Measurements from ENCODE around the gene RYR1. TPM values are rescaled to one million over a fixed set of nuclear protein-coding genes. Genes with fewer than 3 reads are reported as not detected.
"Not testable (repeated sequence)": the region's sequence is repeated elsewhere in the genome, so short reads cannot be mapped to it uniquely, and the experiment has no call there.

RYR1 gene
- total and polyA plus RNA-seq, 2 of the 13 experiments (the other 11 are each of a cell fraction or from before 2014, with no cell fraction given), result 0.03 TPM; not detected in 1

DNA sequence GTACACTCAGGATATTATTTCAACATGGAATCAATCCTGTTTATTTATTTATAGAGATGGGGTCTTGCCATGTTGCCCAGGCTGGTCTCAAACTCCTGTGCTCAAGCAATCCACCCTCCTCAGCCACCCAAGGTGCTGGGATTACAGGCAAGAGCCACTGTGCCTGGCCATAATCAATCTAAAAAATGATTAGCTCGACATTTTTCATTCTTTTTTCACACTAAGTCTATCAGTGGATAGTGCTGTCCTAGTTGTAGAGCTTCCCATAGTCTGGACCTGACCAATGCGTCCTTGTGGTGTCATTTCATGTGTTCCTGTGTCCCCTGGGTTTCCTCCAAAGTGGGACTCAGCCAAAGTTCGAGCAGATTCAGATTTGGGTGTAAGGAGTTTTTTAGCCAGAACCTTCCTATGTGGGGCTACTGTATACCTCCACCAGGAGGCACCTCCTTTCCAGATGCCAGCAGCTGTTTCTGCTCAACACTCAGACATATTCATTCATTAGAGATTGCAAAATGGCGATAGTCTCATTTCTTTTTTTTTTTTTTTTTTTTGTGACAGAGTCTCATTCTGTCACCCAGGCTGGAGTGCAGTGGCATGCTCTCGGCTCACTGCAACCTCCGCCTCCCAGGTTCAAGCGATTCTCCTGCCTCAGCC lies 123.2 kb downstream of the RYR1 start:
- no peak overlapping the region for H3K4me2 ChIP-seq (ENCODE audit: low read depth, low read length)
- no peaks in the 10 kb centered on the region for H3K79me2 ChIP-seq (ENCODE audit: insufficient read depth, low read length)
- no peaks in the 10 kb centered on the region for H4K20me1 ChIP-seq (ENCODE audit: insufficient read depth, low read length)
- no peaks in the 10 kb centered on the region for H3K4me1 ChIP-seq (ENCODE audit: insufficient read depth, low read length)
- no peaks in the 10 kb centered on the region for H3K9me3 ChIP-seq (ENCODE audit: low read length)
- DNase-seq (ENCODE audit: low spot score) (no peak), ATAC-seq (peak; percentile 47; the same call in 1 of the 3 replicates), FAIRE-seq (no peak)
- no peaks in the 10 kb centered on the region for H3K36me3 ChIP-seq (replicated peaks in 1 of 2; ENCODE audit: control insufficient read depth in 1 of 2, insufficient read depth in 2 of 2, low read length in 2 of 2)
- intact Hi-C loops (cut with micrococcal nuclease; ENCODE audit: unreplicated experiment) (no loop called here), in situ Hi-C loops (cut with HindIII; ENCODE audit: extremely low pct_ligation_motif_present, low pct_unique_long_range_greater_than_20kb) (no loop called here)
- no peak overlapping the region for H3K4me3 ChIP-seq (replicated peaks in 1 of 3; ENCODE audit: insufficient read depth in 1 of 3, low read depth in 2 of 3, low read length in 3 of 3)
- POLR2A ChIA-PET, result no interaction called here
- H2AFZ ChIP-seq (ENCODE audit: low read length), result no peak overlapping the region
- no peak overlapping the region for H3K9ac ChIP-seq (ENCODE audit: insufficient read depth, low read depth, low read length)
- peaks cover 0 to under 1% of the 10 kb centered on the region in 2 experiments; a peak in 1 of 5 replicates for H3K27me3 ChIP-seq (ENCODE audit: control insufficient read depth in 1 of 2, insufficient read depth in 2 of 2, low read length in 2 of 2)
- CTCF ChIA-PET (ENCODE audit: low intra/inter-chr PET ratio, low total read pairs), result no interaction called here
- 28% methylated on average over 7 of the region's 7 CpGs for WGBS (ENCODE audit: low lambda C conversion rate)
- peak; percentile 83 for TF ChIP-seq MAFF (IDR thresholded peaks at IDR 0.05; ENCODE audit: low read depth, low read length)
- TF ChIP-seq STAG1 (CRISPR knock-in tag; IDR thresholded peaks at IDR 0.05), result peak; percentile 21; the same call in 1 of the 2 replicates
- TF ChIP-seq SMC3 (IDR thresholded peaks at IDR 0.05; ENCODE audit: low read length), result peak; percentile 5; the same call in 1 of the 2 replicates
- TF ChIP-seq KMT2A (CRISPR knock-in tag; IDR thresholded peaks at IDR 0.05), result no peak
- TF ChIP-seq MAFK (conservative IDR thresholded peaks at IDR 0.05 in 1 of 2, IDR thresholded peaks at IDR 0.05 in 1 of 2; ENCODE audit: low read length in 2 of 2), result peak; percentile 84 to 89
- TF ChIP-seq MYPOP (CRISPR knock-in tag; IDR thresholded peaks at IDR 0.05), result no peak
- no TSS peak for BruUV-seq (replicated peaks)
- no peak overlapping the region for H3K27ac ChIP-seq (ENCODE audit: extremely low read length, insufficient read depth, low read length)

DNA sequence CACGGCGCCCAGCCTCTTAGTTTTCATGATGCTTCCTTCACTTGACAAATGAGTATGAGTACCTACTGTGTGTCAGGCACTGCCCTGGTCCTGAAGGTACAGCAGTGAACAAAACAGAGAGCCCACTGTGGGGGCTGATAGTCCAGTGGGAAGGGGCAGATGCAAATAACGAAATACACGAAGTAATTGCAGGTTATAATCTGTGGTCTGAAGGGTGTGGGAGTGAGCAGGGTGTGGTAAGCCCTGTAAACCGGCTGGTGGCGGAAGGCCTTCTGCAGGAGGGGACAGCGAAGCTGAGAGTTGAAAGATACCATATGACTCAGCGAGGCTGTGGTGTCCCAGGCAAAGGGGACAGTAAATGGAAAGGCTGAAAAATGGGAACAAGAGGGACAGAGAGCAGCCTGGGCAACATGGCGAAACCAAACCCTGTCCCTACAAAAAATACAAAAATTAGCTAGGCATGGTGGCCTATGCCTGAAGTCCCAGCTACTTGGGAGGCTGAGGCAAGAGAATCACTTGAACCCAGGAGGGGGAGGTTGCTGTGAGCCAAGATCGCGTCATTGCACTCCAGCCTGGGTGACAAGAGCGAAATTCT lies 123.8 kb downstream of the RYR1 start:
- intact Hi-C loops (cut with micrococcal nuclease; ENCODE audit: unreplicated experiment), result no loop called here
- Histone ChIP-seq H3K27ac (ENCODE audit: extremely low read length, insufficient read depth, low read length) (no peak overlapping the region), H3K4me2 (ENCODE audit: low read depth, low read length) (no peak overlapping the region), H2AFZ (ENCODE audit: low read length) (no peak overlapping the region), H3K4me1 (ENCODE audit: insufficient read depth, low read length) (no peaks in the 10 kb centered on the region), H3K27me3 (ENCODE audit: control insufficient read depth in 1 of 2, insufficient read depth in 2 of 2, low read length in 2 of 2) (no peaks in the 10 kb centered on the region; a peak in 1 of 5 replicates), H3K36me3 (replicated peaks in 1 of 2; ENCODE audit: control insufficient read depth in 1 of 2, insufficient read depth in 2 of 2, low read length in 2 of 2) (no peaks in the 10 kb centered on the region), H3K4me3 (replicated peaks in 1 of 3; ENCODE audit: insufficient read depth in 1 of 3, low read depth in 2 of 3, low read length in 3 of 3) (no peak overlapping the region), H3K79me2 (ENCODE audit: insufficient read depth, low read length) (no peaks in the 10 kb centered on the region), H3K9ac (ENCODE audit: insufficient read depth, low read depth, low read length) (no peak overlapping the region), H4K20me1 (ENCODE audit: insufficient read depth, low read length) (no peaks in the 10 kb centered on the region), H3K9me3 (ENCODE audit: low read length) (no peaks in the 10 kb centered on the region)
- CTCF ChIA-PET (ENCODE audit: low intra/inter-chr PET ratio, low total read pairs), result no interaction called here
- DNase-seq (ENCODE audit: low spot score) (no peak), ATAC-seq (peak; percentile 63), FAIRE-seq (no peak)
- no TSS peak for BruUV-seq (replicated peaks)
- POLR2A ChIA-PET, result no interaction called here
- WGBS (ENCODE audit: low lambda C conversion rate), result 33% methylated on average over 12 of the region's 12 CpGs
- in situ Hi-C loops (cut with HindIII; ENCODE audit: extremely low pct_ligation_motif_present, low pct_unique_long_range_greater_than_20kb), result no loop called here
- TF ChIP-seq DNMT3B (CRISPR knock-in tag; conservative IDR thresholded peaks at IDR 0.05) (no peak), ZNF235 (CRISPR knock-in tag; IDR thresholded peaks at IDR 0.05; ENCODE audit: borderline replicate concordance) (no peak), ZFAT (CRISPR knock-in tag; conservative IDR thresholded peaks at IDR 0.05) (no peak), ZBTB7A (CRISPR knock-in tag; IDR thresholded peaks at IDR 0.05) (no peak), NCOR1 (IDR thresholded peaks at IDR 0.05; ENCODE audit: borderline replicate concordance, low read length) (no peak)

GRCh38 chr19:38558933-38559332 lies 125.4 kb downstream of the RYR1 start:
- intact Hi-C loops (cut with micrococcal nuclease; ENCODE audit: unreplicated experiment); BruUV-seq (replicated peaks); H4K20me1 ChIP-seq (ENCODE audit: insufficient read depth, low read length); H3K27ac ChIP-seq (ENCODE audit: extremely low read length, insufficient read depth, low read length); FAIRE-seq; H3K4me1 ChIP-seq (ENCODE audit: insufficient read depth, low read length); in situ Hi-C loops (cut with HindIII; ENCODE audit: extremely low pct_ligation_motif_present, low pct_unique_long_range_greater_than_20kb); DNase-seq (ENCODE audit: low spot score); H3K4me3 ChIP-seq (replicated peaks in 1 of 3; ENCODE audit: insufficient read depth in 1 of 3, low read depth in 2 of 3, low read length in 3 of 3); H3K36me3 ChIP-seq (replicated peaks in 1 of 2; ENCODE audit: control insufficient read depth in 1 of 2, insufficient read depth in 2 of 2, low read length in 2 of 2); H3K4me2 ChIP-seq (ENCODE audit: low read depth, low read length); H3K9me3 ChIP-seq (ENCODE audit: low read length); CTCF ChIA-PET (ENCODE audit: low intra/inter-chr PET ratio, low total read pairs); H3K27me3 ChIP-seq (ENCODE audit: control insufficient read depth in 1 of 2, insufficient read depth in 2 of 2, low read length in 2 of 2); H3K9ac ChIP-seq (ENCODE audit: insufficient read depth, low read depth, low read length); H3K79me2 ChIP-seq (ENCODE audit: insufficient read depth, low read length); H2AFZ ChIP-seq (ENCODE audit: low read length); ATAC-seq: not testable (repeated sequence)
- POLR2A ChIA-PET, result interaction anchor here (0.7 kb wide), 1 partner anchor 163 kb away, joined by 5 read pairs; no protein-coding TSS in a partner anchor
- 49% methylated on average over 7 of the region's 7 CpGs for WGBS (ENCODE audit: low lambda C conversion rate)
